B cell (primary cell): ENCODE measurements around the gene PIK3IP1. TPM values are rescaled to one million over a fixed set of nuclear protein-coding genes. Genes with fewer than 3 reads are reported as not detected.

Experiments
- ATAC-seq: fragments of 200-7000 bp; cut with Tn5 transposase; one replicate; pipeline ENCODE4 v1.10.0; 2021; ENCODE audit warnings: low read depth, mild to moderate bottlenecking, moderate number of reproducible peaks, moderate library complexity
- CTCF ChIA-PET: fragments of 350-600 bp; sonication (Branson Sonifier 250); formaldehyde crosslinking; loops from one replicate; lab custom pipeline; 2021; ENCODE audit warnings: antibody characterized with exemption, inconsistent platforms; lab: Charles Lee
- POLR2A ChIA-PET: fragments of 350-600 bp; sonication (Branson Sonifier 250); formaldehyde crosslinking; loops from one replicate; lab custom pipeline; 2021; ENCODE audit warnings: antibody characterized with exemption; lab: Charles Lee
- DNase-seq: peaks from one replicate; pipeline ENCODE4 v3.0.0; 2013
- H2AFZ ChIP-seq: 2 replicates; pipeline ENCODE4 v1.6.1; 2012; ENCODE audit warnings: mild to moderate bottlenecking, low read depth, low read length; ENCODE audit not compliant: insufficient read depth, poor library complexity, severe bottlenecking
- H3K27ac ChIP-seq, 2 donors: 1 replicate in 1 of 2; 2 replicates in 1 of 2; pipeline ENCODE4 v1.5.1; 2012 to 2013; ENCODE audit warnings: low read length in 2 of 2, mild to moderate bottlenecking in 2 of 2, moderate library complexity in 1 of 2
- H3K27me3 ChIP-seq, 4 experiments: fragments of 200-600 bp in 1 of 4; sonication (generic) in 1 of 4; replicated peaks in 1 of 4; 1 replicate in 2 of 4; 2 replicates in 2 of 4; pipeline versions ENCODE4 v1.6.1 to v1.7.0; 2013 to 2016; ENCODE audit warnings: low read length in 3 of 4, mild to moderate bottlenecking in 2 of 4, mixed read lengths in 1 of 4, moderate library complexity in 1 of 4; ENCODE audit not compliant: insufficient read depth in 4 of 4, control insufficient read depth in 3 of 4; ENCODE audit errors: control extremely low read depth in 1 of 4
- H3K36me3 ChIP-seq, 2 experiments: replicated peaks in 1 of 2; 1 replicate in 1 of 2; 2 replicates in 1 of 2; pipeline versions ENCODE4 v1.6.1 to v1.7.1; 2013; ENCODE audit warnings: low read length in 1 of 2; ENCODE audit not compliant: insufficient read depth in 2 of 2, control insufficient read depth in 1 of 2; ENCODE audit errors: control extremely low read depth in 1 of 2, extremely low read depth in 1 of 2
- H3K4me1 ChIP-seq, 2 donors: fragments of 200-600 bp in 1 of 2; sonication (generic) in 1 of 2; 1 replicate in 1 of 2; 2 replicates in 1 of 2; pipeline versions ENCODE4 v1.5.1 to v1.6.1; 2013 to 2017; ENCODE audit warnings: low read length in 2 of 2; ENCODE audit not compliant: control insufficient read depth in 2 of 2, insufficient read depth in 2 of 2
- H3K4me2 ChIP-seq: replicated peaks from 2 replicates; pipeline ENCODE3; 2012; ENCODE audit warnings: mild to moderate bottlenecking, low read depth, low read length; ENCODE audit not compliant: poor library complexity, severe bottlenecking
- H3K4me3 ChIP-seq, 5 experiments: fragments of 200-600 bp in 1 of 5; sonication (generic) in 1 of 5; 1 replicate in 3 of 5; 2 replicates in 2 of 5; pipeline versions ENCODE4 v1.5.1 to v1.7.0; 2011 to 2016; ENCODE audit warnings: low read length in 4 of 5, mild to moderate bottlenecking in 4 of 5, low read depth in 2 of 5, control low read depth in 1 of 5, moderate library complexity in 1 of 5; ENCODE audit not compliant: insufficient read depth in 1 of 5; ENCODE audit errors: control extremely low read depth in 1 of 5, extremely low read depth in 1 of 5
- H3K79me2 ChIP-seq: fragments of 200-600 bp; sonication (generic); one replicate; pipeline ENCODE4 v1.6.0; 2016; ENCODE audit warnings: low read length; ENCODE audit not compliant: control insufficient read depth, insufficient read depth
- H3K9ac ChIP-seq: fragments of 200-600 bp; sonication (generic); 2 replicates; pipeline ENCODE4 v1.6.1; 2017; ENCODE audit warnings: mild to moderate bottlenecking, low read length, moderate library complexity
- H3K9me3 ChIP-seq, 3 donors: one replicate each; pipeline versions ENCODE4 v1.6.1 to v1.7.1; 2013; ENCODE audit warnings: low read length in 2 of 3; ENCODE audit not compliant: control insufficient read depth in 2 of 3, insufficient read depth in 1 of 3; ENCODE audit errors: control extremely low read depth in 1 of 3
- H4K20me1 ChIP-seq: 2 replicates; pipeline ENCODE4 v1.6.0; 2012; ENCODE audit warnings: mild to moderate bottlenecking, low read length; ENCODE audit not compliant: insufficient read depth, control insufficient read depth, poor library complexity, severe bottlenecking
- H3K27ac Mint-ChIP-seq: one replicate; pipeline ENCODE4 v1.8.0; 2021; ENCODE audit warnings: mixed read lengths
- H3K27me3 Mint-ChIP-seq: one replicate; pipeline ENCODE4 v1.8.0; 2021; ENCODE audit warnings: mixed read lengths
- H3K4me1 Mint-ChIP-seq: one replicate; pipeline ENCODE4 v1.8.0; 2021; ENCODE audit warnings: mixed read lengths
- H3K4me3 Mint-ChIP-seq: one replicate; pipeline ENCODE4 v1.8.0; 2021; ENCODE audit warnings: mixed read lengths
- H3K9me3 Mint-ChIP-seq: one replicate; pipeline ENCODE4 v1.8.0; 2022; ENCODE audit warnings: mixed read lengths; ENCODE audit not compliant: insufficient read depth
- EZH2 ChIP-seq: IDR thresholded peaks from 2 replicates; pipeline ENCODE4 v1.6.1; 2012; ENCODE audit warnings: borderline replicate concordance, low read depth, mild to moderate bottlenecking, moderate library complexity, low read length; ENCODE audit not compliant: insufficient read depth, poor library complexity, severe bottlenecking
- WGBS: methylation state at CpG from one replicate; pipeline ENCODE4 v1.1.5; 2013; ENCODE audit warnings: missing lambda C conversion rate; ENCODE audit not compliant: insufficient coverage; 5-methylcytosine and 5-hydroxymethylcytosine counted together
- intact Hi-C: fragments of 100-400 bp; cut with micrococcal nuclease; formaldehyde crosslinking; loops from one replicate; pipeline ENCODE4 v1.10.0; 2022
- polyA plus RNA-seq: library from polyadenylated mRNA; depleted of rRNA; stranded (reverse); fragments of >200 nt; gene quantifications from 2 replicates; pipeline ENCODE4 v1.2.3, GENCODE V29; 2012
- total RNA-seq, 2 donors: library from RNA; stranded (reverse); fragments of 120-200 nt in 1 of 2; gene quantifications; 1 replicate in 1 of 2; 2 replicates in 1 of 2; pipeline versions ENCODE4 v1.2.3 to v1.2.4, GENCODE V29; 2013 to 2022
- TF ChIP-seq, protein P1 (sequence below): fragments of 200-600 bp; IDR thresholded peaks from one replicate; pipeline ENCODE4 v1.8.0; 2022; ENCODE audit warnings: antibody characterized with exemption, mild to moderate bottlenecking

PIK3IP1 gene
- total and polyA plus RNA-seq, 2 donors (not counting 1 experiment from before 2014, with no cell fraction given), result 89.8 to 92.9 TPM

- Histone ChIP-seq H3K9me3 (no peaks in the 10 kb centered on the region), H3K4me2 (no peak overlapping the region), H3K4me1 (no peaks in the 10 kb centered on the region), H3K79me2 (peaks cover 3% of the 10 kb centered on the region), H2AFZ (no peak overlapping the region), H3K36me3 (peaks cover 1 to 66% of the 10 kb centered on the region in 2 experiments), H3K27me3 (no peaks in the 10 kb centered on the region), H4K20me1 (peaks cover 9% of the 10 kb centered on the region), H3K9ac (no peak overlapping the region), H3K4me3 (no peak overlapping the region), H3K27ac (peak overlapping the region in 1 of 2 donors; percentile 44)
- Mint-ChIP-seq H3K27me3 (no peaks in the 10 kb centered on the region), H3K9me3 (no peaks in the 10 kb centered on the region), H3K4me1 (peaks cover 5% of the 10 kb centered on the region), H3K4me3 (no peak overlapping the region), H3K27ac (peak overlapping the region; percentile 17)
- CTCF ChIA-PET, result interaction anchor here (0.5 to 1.3 kb wide), 3 partner anchors 13 to 708 kb away, joined by 3 to 6 read pairs (median 4); partner anchors contain the start of gene PIK3IP1
- intact Hi-C loops, result no loop called here
- POLR2A ChIA-PET, result no interaction called here
- DNase-seq (no peak), ATAC-seq (no peak)
- TF ChIP-seq, protein P1, sequence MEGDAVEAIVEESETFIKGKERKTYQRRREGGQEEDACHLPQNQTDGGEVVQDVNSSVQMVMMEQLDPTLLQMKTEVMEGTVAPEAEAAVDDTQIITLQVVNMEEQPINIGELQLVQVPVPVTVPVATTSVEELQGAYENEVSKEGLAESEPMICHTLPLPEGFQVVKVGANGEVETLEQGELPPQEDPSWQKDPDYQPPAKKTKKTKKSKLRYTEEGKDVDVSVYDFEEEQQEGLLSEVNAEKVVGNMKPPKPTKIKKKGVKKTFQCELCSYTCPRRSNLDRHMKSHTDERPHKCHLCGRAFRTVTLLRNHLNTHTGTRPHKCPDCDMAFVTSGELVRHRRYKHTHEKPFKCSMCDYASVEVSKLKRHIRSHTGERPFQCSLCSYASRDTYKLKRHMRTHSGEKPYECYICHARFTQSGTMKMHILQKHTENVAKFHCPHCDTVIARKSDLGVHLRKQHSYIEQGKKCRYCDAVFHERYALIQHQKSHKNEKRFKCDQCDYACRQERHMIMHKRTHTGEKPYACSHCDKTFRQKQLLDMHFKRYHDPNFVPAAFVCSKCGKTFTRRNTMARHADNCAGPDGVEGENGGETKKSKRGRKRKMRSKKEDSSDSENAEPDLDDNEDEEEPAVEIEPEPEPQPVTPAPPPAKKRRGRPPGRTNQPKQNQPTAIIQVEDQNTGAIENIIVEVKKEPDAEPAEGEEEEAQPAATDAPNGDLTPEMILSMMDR, result no peak
These were observed 13.0 kb downstream of the PIK3IP1 start for GRCh38 chr22:31279327-31279669.

- H3K27me3 Mint-ChIP-seq, result no peaks in the 10 kb centered on the region
- Histone ChIP-seq H3K27me3 (no peaks in the 10 kb centered on the region), H3K9ac (no peak overlapping the region), H3K4me3 (no peak overlapping the region), H2AFZ (no peak overlapping the region), H3K36me3 (peaks cover 0 to 61% of the 10 kb centered on the region in 2 experiments), H3K4me1 (no peaks in the 10 kb centered on the region), H4K20me1 (peaks cover 9% of the 10 kb centered on the region), H3K27ac (peak overlapping the region in 1 of 2 donors; percentile 44), H3K4me2 (no peak overlapping the region), H3K79me2 (peaks cover 4% of the 10 kb centered on the region), H3K9me3 (no peaks in the 10 kb centered on the region)
- POLR2A ChIA-PET, result no interaction called here
- H3K9me3 Mint-ChIP-seq, result no peaks in the 10 kb centered on the region
- TF ChIP-seq EZH2, result no peak
- TF ChIP-seq, protein P1, result no peak
- H3K4me1 Mint-ChIP-seq, result peaks cover 5% of the 10 kb centered on the region
- no peak for DNase-seq
- intact Hi-C loops, result no loop called here
- H3K4me3 Mint-ChIP-seq, result no peak overlapping the region
- peak overlapping the region; percentile 17 for H3K27ac Mint-ChIP-seq
- CTCF ChIA-PET, result interaction anchor here (1.3 to 2.1 kb wide), 3 partner anchors 13 to 35 kb away, joined by 4 to 14 read pairs (median 6); partner anchors contain the start of gene PIK3IP1
- ATAC-seq, result no peak
- WGBS, result 96% methylated on average over 5 of the region's 6 CpGs
These were observed 13.5 kb downstream of the PIK3IP1 start for GRCh38 chr22:31278626-31279326.
